ENCODE data around the gene CLEC17A.
A peak's percentile ranks its signal among the peaks of the same experiment; 100 is the strongest.
"Not testable (repeated sequence)": the region's sequence is repeated elsewhere in the genome, so short reads cannot be mapped to it uniquely, and the experiment has no call there.

The CLEC17A gene, protein sequence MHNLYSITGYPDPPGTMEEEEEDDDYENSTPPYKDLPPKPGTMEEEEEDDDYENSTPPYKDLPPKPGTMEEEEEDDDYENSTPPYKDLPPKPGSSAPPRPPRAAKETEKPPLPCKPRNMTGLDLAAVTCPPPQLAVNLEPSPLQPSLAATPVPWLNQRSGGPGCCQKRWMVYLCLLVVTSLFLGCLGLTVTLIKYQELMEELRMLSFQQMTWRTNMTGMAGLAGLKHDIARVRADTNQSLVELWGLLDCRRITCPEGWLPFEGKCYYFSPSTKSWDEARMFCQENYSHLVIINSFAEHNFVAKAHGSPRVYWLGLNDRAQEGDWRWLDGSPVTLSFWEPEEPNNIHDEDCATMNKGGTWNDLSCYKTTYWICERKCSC

GRCh38 chr19:14582894-14583340 lies at the start of gene CLEC17A:
CLEC17A (plus strand) TSS chr19:14583084; CDS start chr19:14583161, 77 bp downstream.
- DNase-seq, result no peak

DNA sequence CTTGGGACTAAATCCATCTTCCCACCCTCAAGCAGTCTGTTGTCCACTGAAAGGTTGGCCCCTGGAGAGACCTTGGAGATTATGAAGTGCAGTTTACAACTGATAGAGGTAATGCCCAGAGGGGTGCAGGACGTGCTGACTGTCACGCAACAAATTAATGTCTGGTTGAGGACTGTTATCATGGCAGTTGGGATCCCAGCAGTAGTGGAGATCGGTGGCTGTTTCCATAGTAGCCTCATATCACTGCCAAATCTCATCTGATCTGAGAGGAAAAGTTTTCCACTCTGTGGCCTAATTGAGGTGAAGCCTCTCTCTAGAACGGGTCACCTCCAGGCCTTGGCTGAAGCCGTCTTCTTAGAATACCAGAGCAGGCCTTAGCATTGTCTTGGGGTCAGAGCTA lies 49.4 kb upstream of the CLEC17A start:
- no peak for DNase-seq

- peak; percentile 59 for DNase-seq
Measured at GRCh38 chr19:14536926-14537692, 45.8 kb upstream of the CLEC17A start.

GRCh38 chr19:14540741-14541525 lies 42.0 kb upstream of the CLEC17A start:
- no peak for DNase-seq

DNA sequence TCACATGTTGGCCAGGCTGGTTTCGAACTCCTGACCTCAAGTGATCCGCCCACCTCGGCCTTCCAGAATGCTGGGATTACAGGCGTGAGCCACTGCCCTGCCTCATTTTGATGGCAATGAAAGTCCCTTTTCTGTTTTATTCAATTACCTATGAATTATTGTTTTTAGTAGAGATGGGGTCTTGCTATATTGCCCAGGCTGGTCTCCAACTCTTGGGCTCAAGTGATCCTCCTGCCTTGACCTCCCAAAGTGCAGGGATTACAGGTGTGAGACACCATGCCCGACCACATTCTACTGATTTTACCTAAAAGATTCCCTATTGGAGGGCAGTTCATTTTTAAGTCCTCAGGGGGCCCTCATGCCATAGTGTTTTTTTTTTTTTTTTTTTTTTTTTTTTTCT lies 40.9 kb upstream of the CLEC17A start:
- DNase-seq, result not testable (repeated sequence)

DNA sequence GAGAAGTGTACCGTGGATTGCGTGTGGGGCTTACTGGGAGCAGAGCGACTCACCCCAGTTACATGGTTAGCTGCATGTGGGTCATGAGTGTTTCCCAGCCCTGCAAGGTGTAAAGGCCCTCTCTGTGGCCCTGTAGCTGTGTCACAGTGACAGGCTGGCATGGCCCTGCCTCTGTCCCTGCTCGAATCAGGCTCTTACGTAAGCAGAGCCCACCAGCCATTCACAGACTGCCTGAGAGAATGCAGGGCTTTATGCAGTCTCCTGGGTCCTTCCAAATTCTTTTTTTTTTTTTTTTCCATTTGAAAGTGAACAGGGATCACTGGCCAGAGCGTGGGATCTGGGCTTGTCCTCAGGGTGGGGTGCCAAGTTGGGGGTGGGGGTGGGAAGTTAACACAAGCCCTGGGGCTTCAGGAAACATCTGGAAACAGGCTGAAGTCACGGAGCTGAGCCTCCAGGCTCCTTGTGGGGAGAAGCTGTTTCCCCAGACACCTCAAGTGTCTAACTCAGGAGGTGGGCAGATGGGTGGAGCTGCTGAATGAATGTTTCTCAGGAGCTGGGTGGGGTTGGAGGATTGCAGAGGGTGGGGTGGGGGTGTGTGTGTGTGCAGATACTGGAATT lies 40.1 kb upstream of the CLEC17A start:
- no peak for DNase-seq

GRCh38 chr19:14544047-14544446 lies 38.8 kb upstream of the CLEC17A start:
- no peak for DNase-seq

DNA sequence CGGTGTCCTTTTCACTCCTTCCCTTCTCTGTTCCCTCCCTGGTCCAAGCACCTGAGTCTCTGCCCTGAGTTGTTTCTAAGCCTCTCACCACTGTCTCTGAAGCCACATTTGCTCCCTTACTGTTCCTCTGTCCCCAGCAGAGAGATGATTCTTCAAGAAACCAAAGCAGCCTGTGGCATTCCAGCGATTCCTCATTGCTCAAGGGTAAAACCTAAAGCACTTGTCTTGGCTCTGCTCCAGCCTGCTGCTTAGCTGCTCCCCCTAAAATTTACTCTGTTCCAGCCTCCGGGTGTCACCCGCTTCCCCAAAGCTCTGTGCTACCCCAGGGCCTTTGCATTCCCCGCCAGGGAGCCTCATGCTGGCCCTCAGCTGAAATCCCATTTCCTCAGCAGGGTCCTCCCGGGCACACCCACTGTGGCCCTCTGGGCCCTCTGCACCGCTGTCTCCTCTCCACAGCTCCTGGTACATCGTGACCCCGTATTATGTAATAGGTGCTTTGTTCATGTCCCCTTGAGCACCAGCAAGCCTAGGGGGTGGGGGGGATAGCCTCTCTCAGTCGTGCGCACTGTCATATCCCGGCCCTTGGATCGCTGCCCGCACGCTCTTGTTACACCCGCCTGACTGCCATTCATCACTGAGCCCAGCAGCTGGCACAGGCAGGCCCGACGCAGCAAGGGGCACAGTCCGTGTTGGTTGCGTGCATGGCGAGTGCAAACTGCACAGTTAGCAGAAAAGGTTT lies 37.7 kb upstream of the CLEC17A start:
- DNase-seq, result no peak

DNA sequence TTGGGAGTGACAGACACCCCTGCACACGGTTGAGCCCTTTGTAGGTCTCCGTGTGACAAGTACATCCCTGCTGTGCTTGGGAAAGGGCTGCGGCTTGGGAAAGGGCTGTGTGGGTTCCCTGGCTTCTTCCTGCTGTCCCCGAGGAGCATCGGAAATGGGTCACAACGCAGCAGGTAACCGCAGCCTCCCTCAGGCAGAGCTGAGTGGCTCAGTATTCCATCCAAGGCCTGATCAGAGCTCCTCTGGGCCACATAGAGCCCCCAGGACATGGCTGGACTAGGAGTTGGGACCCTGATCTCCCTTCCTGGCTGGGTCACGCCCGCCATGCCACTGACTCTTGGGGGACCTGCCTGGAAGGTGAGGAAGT lies 37.2 kb upstream of the CLEC17A start:
- DNase-seq, result no peak

GRCh38 chr19:14550201-14550754 lies 32.6 kb upstream of the CLEC17A start:
- no peak for DNase-seq

DNA sequence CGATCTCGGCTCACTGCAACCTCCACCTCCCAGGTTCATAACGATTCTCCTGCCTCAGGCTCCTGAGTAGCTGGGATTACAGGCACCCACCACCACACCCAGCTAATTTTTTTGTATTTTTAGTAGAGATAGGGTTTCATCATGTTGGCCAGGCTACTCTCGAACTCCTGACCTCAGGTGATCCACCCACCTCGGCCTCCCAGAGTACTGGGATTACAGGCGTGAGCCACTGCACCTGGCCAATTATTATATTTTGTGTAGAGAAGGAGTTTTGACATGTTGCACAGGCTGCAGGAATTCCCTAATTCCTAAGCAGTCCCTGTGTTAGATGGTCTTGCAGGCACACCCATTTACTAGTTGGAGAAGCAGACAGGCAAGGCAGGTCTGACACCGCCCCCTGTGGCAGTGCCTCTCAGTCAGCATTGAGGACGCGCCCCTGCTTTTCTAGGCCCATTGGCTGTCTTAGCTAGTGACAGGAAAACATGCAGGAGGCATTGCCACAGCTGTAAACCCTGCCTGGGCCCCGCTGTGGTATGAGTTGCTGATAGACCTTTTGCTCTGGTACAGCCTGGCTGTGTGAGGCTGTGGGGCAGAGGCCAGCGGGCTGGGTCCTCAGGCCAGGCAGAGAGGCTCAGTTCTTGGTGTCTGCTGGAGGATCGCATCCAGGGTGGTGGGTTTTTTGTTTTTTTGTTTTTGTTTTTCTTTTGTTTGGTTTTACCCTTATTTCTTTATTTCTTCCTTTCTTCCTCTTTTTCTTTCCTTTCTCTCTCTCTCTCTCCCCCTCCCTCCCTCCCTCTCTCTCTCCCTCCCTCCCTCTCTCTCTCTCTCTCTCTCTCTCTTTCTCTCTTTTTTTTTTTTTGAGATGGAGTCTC lies 31.5 kb upstream of the CLEC17A start:
- DNase-seq, result peak; percentile 83

- not testable (repeated sequence) for DNase-seq
Measured at GRCh38 chr19:14552006-14552360, 30.9 kb upstream of the CLEC17A start.

- DNase-seq, result no peak
Measured at GRCh38 chr19:14553042-14553938, 29.6 kb upstream of the CLEC17A start.

DNA sequence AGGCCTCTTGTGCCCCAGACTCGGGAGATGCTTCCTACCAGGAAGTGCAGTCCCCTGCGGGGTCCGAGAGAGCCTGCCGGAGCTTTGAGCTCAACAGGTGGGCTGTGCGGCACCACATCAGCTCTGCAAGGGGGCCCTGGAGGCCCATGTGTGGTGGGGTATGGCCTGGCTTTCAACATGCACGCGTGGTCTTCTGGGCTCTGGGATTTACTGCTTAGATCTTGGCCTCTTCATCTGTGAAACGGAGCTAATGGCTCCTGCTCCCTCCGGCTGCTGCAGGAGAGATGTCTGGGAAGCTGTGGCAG lies 29.0 kb upstream of the CLEC17A start:
- DNase-seq, result no peak

DNA sequence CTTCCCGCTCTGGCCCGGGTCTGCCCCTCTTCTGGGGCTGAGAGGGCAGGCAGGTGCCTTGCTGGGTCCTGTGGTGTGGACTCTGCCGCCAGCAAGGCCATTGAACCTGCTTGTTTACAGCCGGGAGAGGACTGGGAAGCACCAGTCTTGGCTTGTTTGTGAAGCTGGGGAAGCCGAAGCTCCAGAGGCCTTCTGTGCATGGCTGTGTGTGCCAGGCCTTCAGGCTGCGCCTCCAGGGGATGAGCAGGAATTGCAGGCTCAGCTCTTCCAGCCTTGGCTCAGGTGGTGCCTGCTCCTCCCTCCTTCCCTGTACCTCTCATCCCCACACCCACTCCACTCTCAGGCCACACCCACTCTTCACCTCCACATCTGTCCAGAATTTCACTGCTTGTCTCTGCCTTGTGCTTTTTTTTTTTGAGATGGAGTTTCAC lies 28.5 kb upstream of the CLEC17A start:
- no peak for DNase-seq

- no peak for DNase-seq
Measured at GRCh38 chr19:14555918-14556661, 26.8 kb upstream of the CLEC17A start.

DNA sequence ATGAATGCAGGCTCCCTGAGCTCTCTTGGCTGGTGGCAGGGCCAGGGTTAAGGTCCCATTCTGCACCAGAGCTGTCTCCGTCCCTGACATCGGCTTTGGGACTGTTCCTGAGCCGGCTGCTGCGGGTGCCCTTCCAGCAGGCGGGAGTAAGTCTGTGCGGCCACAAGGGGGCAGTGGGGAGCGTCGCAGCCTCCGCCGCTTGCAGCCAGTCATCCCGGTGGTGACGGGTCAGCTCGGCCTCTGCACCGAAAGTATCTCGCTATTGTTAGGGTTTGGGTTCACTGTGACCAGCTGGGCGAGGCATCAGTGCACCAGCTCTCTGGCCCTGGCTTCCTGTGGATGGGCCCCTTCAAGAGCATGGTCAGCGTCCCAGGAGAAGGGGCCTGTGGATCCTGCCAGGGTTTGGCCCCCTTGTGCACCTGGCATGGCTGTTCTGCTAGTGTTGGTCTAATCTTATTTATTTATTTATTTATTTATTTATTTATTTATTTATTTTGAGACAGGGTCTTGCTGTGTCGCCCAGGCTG lies 26.2 kb upstream of the CLEC17A start:
- peak; percentile 78 for DNase-seq

GRCh38 chr19:14558370-14559066 lies 24.4 kb upstream of the CLEC17A start:
- no peak for DNase-seq
